PC-3 (cell line): Measurements from ENCODE around the gene CUL4A. TPM values are rescaled to one million over a fixed set of nuclear protein-coding genes. Genes with fewer than 3 reads are reported as not detected.

Experiments used
- ATAC-seq: fragments of 200-7000 bp; cut with Tn5 transposase; 2 replicates; pipeline ENCODE4 v1.9.1; 2020; ENCODE audit warnings: mild to moderate bottlenecking, moderate library complexity
- BruUV-seq: library from RNA; stranded (reverse); fragments of 400-500 nt; replicated peaks from 2 replicates; lab custom pipeline; 2021; lab: Mats Ljungman, UMichigan
- CTCF ChIA-PET: fragments of 300-600 bp; sonication (Branson Sonifier 250); formaldehyde crosslinking; loops from one replicate; lab custom pipeline; 2022; ENCODE audit warnings: antibody characterized with exemption; lab: Charles Lee
- POLR2A ChIA-PET: fragments of 300-600 bp; sonication (Branson Sonifier 250); formaldehyde crosslinking; loops from one replicate; lab custom pipeline; 2022; ENCODE audit warnings: antibody characterized with exemption; ENCODE audit not compliant: unreplicated experiment; lab: Charles Lee
- DNase-seq: peaks from one replicate; pipeline ENCODE4 v3.0.0-alpha.2; 2015
- H2AFZ ChIP-seq: fragments of 300-600 bp; sonication (generic); 2 replicates; pipeline ENCODE4 v1.6.0; 2016; ENCODE audit warnings: antibody characterized with exemption, low read length
- H3F3A ChIP-seq: fragments of 300-600 bp; sonication (generic); one replicate; pipeline ENCODE4 v1.6.0; 2017; ENCODE audit warnings: antibody characterized with exemption, low read length, control low read depth, mild to moderate bottlenecking; ENCODE audit not compliant: unreplicated experiment
- H3K27ac ChIP-seq: fragments of 300-600 bp; sonication (generic); 2 replicates; pipeline ENCODE4 v1.5.1; 2016; ENCODE audit warnings: mild to moderate bottlenecking, low read length
- H3K27me3 ChIP-seq: fragments of 300-600 bp; sonication (generic); 2 replicates; pipeline ENCODE4 v1.6.1; 2016; ENCODE audit warnings: low read length, mixed read lengths
- H3K36me3 ChIP-seq: fragments of 300-600 bp; sonication (generic); 2 replicates; pipeline ENCODE4 v1.6.1; 2016; ENCODE audit warnings: low read depth, mixed run types, low read length, mixed read lengths
- H3K4me1 ChIP-seq: fragments of 300-600 bp; sonication (generic); 2 replicates; pipeline ENCODE4 v1.5.1; 2016; ENCODE audit warnings: low read length; ENCODE audit not compliant: insufficient read depth
- H3K4me2 ChIP-seq: fragments of 300-600 bp; sonication (generic); 2 replicates; pipeline ENCODE4 v1.6.0; 2016; ENCODE audit warnings: low read length
- H3K4me3 ChIP-seq: fragments of 300-600 bp; sonication (generic); 2 replicates; pipeline ENCODE4 v1.5.1; 2016; ENCODE audit warnings: mild to moderate bottlenecking, low read length, mixed read lengths
- H3K79me2 ChIP-seq: fragments of 300-600 bp; sonication (generic); 2 replicates; pipeline ENCODE4 v1.6.1; 2017; ENCODE audit warnings: low read length, mixed read lengths
- H3K9ac ChIP-seq: fragments of 300-600 bp; sonication (generic); 2 replicates; pipeline ENCODE4 v1.6.0; 2016; ENCODE audit warnings: mild to moderate bottlenecking, low read length
- H3K9me2 ChIP-seq: fragments of 300-600 bp; sonication (generic); replicated peaks from 2 replicates; pipeline ENCODE4 v1.6.1; 2016; ENCODE audit warnings: mixed run types, low read length, mixed read lengths
- H3K9me3 ChIP-seq: fragments of 300-600 bp; sonication (generic); 2 replicates; pipeline ENCODE4 v1.6.1; 2016; ENCODE audit warnings: low read length, mixed read lengths
- H4K20me1 ChIP-seq: fragments of 300-600 bp; sonication (generic); 2 replicates; pipeline ENCODE4 v1.6.1; 2016; ENCODE audit warnings: low read length, mixed read lengths
- EZH2 ChIP-seq: fragments of 300-600 bp; sonication (generic); IDR thresholded peaks from one replicate; pipeline ENCODE4 v1.6.1; 2017; ENCODE audit warnings: antibody characterized with exemption, mild to moderate bottlenecking, low read length; ENCODE audit not compliant: unreplicated experiment
- EZH2phosphoT487 ChIP-seq: fragments of 300-600 bp; sonication (generic); IDR thresholded peaks from 2 replicates; pipeline ENCODE4 v1.6.1; 2018; ENCODE audit warnings: mild to moderate bottlenecking, antibody characterized with exemption, low read length, borderline replicate concordance
- intact Hi-C: fragments of 100-400 bp; cut with micrococcal nuclease; formaldehyde crosslinking; loops from 2 replicates; pipeline ENCODE4 v1.9.0; 2023
- total RNA-seq: library from RNA; depleted of rRNA; stranded (reverse); fragments of >200 nt; gene quantifications from 2 replicates; pipeline ENCODE4 v1.2.3, GENCODE V29; 2014
- TF ChIP-seq, protein P1 (sequence below): fragments of 300-600 bp; sonication (generic); conservative IDR thresholded peaks from 2 replicates; pipeline ENCODE4 v1.5.1; 2017; ENCODE audit warnings: antibody characterized with exemption, low read depth, mild to moderate bottlenecking, low read length

The CUL4A gene
- total RNA-seq, 1 experiment from 2014 or later = 82.4 TPM

DNA sequence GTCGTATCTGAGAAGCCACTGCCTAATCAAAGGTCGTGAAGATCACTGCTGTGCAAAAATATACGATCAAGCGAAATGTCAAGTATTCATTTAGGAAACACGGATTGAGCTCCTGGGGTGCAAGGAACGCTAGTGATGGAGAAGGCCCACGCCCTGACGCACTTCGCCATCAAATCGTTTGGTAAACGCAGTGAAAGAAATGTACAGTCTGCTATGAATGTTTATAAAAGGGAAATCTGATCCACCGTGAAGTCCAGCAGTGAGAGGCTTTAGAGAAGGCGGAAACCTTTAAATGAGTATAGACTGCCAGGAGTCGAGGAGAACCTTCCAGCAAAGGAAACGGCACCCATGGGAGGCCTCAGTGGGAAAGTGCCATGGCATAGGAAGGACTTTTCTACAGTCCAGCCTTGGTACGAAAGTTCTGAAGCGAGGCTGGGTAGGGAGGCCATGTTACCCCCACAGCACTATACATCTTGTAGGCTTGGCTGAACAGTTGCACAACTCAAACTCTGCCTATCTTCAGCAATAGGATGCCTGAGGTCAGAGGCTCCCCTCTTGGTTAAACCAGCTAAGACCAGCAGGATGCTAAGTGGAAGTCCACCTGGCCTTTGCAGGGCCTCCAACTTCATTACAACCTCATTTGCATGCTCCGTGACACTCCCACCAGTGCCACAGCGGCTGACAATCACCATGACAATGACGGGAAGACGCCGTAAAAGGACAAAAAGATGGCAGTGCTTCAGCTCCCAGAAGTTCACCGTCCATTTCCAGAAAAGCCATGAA is 21.3 kb upstream of the CUL4A start:
- H3K9ac ChIP-seq = no peak overlapping the region
- no TSS peak for BruUV-seq

DNA sequence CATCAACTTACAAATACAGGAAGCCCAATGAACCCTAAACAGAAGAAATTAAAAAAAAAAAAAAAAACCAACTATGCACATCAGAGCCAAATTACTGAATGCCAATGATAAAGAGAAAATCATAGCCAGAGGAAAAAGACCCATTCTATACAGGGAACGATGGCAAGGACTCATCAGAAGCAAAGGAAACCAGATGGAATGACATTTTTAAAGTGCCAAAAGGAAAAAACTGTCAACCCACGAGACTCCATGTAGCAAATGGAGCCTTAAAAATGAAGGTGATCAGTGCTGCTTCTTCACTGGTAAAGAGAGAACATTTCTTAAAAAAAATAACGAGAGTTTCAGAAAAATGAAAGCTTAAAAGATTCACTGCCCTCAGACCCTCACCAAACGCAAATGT is 19.2 kb upstream of the CUL4A start:
- TF ChIP-seq EZH2phosphoT487 = no peak
- TF ChIP-seq, protein P1, sequence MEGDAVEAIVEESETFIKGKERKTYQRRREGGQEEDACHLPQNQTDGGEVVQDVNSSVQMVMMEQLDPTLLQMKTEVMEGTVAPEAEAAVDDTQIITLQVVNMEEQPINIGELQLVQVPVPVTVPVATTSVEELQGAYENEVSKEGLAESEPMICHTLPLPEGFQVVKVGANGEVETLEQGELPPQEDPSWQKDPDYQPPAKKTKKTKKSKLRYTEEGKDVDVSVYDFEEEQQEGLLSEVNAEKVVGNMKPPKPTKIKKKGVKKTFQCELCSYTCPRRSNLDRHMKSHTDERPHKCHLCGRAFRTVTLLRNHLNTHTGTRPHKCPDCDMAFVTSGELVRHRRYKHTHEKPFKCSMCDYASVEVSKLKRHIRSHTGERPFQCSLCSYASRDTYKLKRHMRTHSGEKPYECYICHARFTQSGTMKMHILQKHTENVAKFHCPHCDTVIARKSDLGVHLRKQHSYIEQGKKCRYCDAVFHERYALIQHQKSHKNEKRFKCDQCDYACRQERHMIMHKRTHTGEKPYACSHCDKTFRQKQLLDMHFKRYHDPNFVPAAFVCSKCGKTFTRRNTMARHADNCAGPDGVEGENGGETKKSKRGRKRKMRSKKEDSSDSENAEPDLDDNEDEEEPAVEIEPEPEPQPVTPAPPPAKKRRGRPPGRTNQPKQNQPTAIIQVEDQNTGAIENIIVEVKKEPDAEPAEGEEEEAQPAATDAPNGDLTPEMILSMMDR = no peak
- no peak for TF ChIP-seq EZH2
- no peaks in the 10 kb centered on the region for H4K20me1 ChIP-seq
- H3K9me2 ChIP-seq = no peaks in the 10 kb centered on the region
- no peaks in the 10 kb centered on the region for H3K9me3 ChIP-seq
- CTCF ChIA-PET = no interaction called here
- H2AFZ ChIP-seq = no peak overlapping the region
- no peak overlapping the region for H3K27ac ChIP-seq
- H3F3A ChIP-seq = no peaks in the 10 kb centered on the region
- intact Hi-C loops = no loop called here
- no peak overlapping the region for H3K9ac ChIP-seq
- H3K79me2 ChIP-seq = peaks cover 18% of the 10 kb centered on the region
- no TSS peak for BruUV-seq
- no peak overlapping the region for H3K4me2 ChIP-seq
- H3K36me3 ChIP-seq = peaks cover 38% of the 10 kb centered on the region
- H3K27me3 ChIP-seq = no peaks in the 10 kb centered on the region
- no peak for DNase-seq
- no peak overlapping the region for H3K4me3 ChIP-seq
- no peak for ATAC-seq
- H3K4me1 ChIP-seq = peaks cover 27% of the 10 kb centered on the region
- POLR2A ChIA-PET = no interaction called here

More for the DNA sequence above, 21.3 kb upstream of the CUL4A start:
- no peaks in the 10 kb centered on the region for H4K20me1 ChIP-seq
- peaks cover 20% of the 10 kb centered on the region for H3K4me1 ChIP-seq
- ChIA-PET POLR2A (no interaction called here), CTCF (no interaction called here)
- TF ChIP-seq, protein P1 = no peak
- TF ChIP-seq EZH2 (no peak), EZH2phosphoT487 (no peak)
- H2AFZ ChIP-seq = no peak overlapping the region
- H3F3A ChIP-seq = no peaks in the 10 kb centered on the region
- peaks cover 42% of the 10 kb centered on the region for H3K36me3 ChIP-seq
- ATAC-seq (no peak), DNase-seq (no peak)
- peak overlapping the region; percentile 29; the same call in 1 of the 2 replicates for H3K4me2 ChIP-seq
- intact Hi-C loops = no loop called here
- H3K79me2 ChIP-seq = peaks cover 21% of the 10 kb centered on the region
- H3K27me3 ChIP-seq = no peaks in the 10 kb centered on the region
- peak overlapping the region; percentile 60 for H3K27ac ChIP-seq
- H3K4me3 ChIP-seq = no peak overlapping the region
- no peaks in the 10 kb centered on the region for H3K9me2 ChIP-seq
- H3K9me3 ChIP-seq = no peaks in the 10 kb centered on the region

DNA sequence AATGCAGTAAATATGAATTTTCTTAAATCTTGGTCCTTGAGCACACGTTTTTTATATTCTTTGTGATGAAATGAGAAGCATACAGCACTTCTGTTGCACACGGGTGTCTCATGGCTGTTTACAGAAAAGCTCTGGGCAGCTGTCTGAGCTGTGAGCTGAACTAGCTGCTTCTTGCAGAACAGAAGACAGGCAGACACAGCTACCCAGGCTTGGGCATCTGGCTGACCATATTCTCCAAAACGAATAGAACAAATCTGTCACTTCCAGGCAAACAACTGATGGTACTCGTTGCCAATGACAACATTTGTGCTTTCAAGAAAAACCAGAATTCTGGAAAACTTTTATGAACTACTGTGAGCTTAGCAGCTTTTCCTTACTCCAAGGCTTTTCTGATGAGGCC is 17.1 kb upstream of the CUL4A start:
- Histone ChIP-seq H3K79me2 (no peaks in the 10 kb centered on the region), H3K27ac (no peak overlapping the region), H3K9me3 (no peaks in the 10 kb centered on the region), H3K4me1 (peaks cover 18% of the 10 kb centered on the region), H3K27me3 (no peaks in the 10 kb centered on the region), H3K9me2 (no peaks in the 10 kb centered on the region), H4K20me1 (no peaks in the 10 kb centered on the region), H3K36me3 (peaks cover 48% of the 10 kb centered on the region), H3K4me2 (no peak overlapping the region), H2AFZ (no peak overlapping the region), H3F3A (no peaks in the 10 kb centered on the region), H3K9ac (no peak overlapping the region), H3K4me3 (no peak overlapping the region)
- ChIA-PET CTCF (no interaction called here), POLR2A (no interaction called here)
- intact Hi-C loops = no loop called here
- BruUV-seq = no TSS peak
- no peak for TF ChIP-seq EZH2phosphoT487
- TF ChIP-seq, protein P1 = no peak
- no peak for TF ChIP-seq EZH2
- DNase-seq (no peak), ATAC-seq (no peak)
